Panc1 (cell line): ENCODE data around the gene XPNPEP3.
A peak's percentile ranks its signal among the peaks of the same experiment; 100 is the strongest.

Experiments
- CTCF ChIP-seq: fragments of 450-650 bp; IDR thresholded peaks from 2 replicates; pipeline ENCODE4 v1.5.1; 2017; ENCODE audit warnings: mild to moderate bottlenecking
- POLR2AphosphoS5 ChIP-seq: IDR thresholded peaks from 2 replicates; pipeline ENCODE4 v1.6.1; 2012; ENCODE audit warnings: mild to moderate bottlenecking, low read depth, low read length, moderate library complexity
- REST ChIP-seq, 2 experiments: IDR thresholded peaks; 2 replicates each; pipeline ENCODE4 v1.6.1; 2011 to 2012; ENCODE audit warnings: low read depth in 2 of 2, control low read depth in 1 of 2, low read length in 1 of 2, mild to moderate bottlenecking in 1 of 2, moderate library complexity in 1 of 2; ENCODE audit not compliant: insufficient read depth in 1 of 2
- SIN3A ChIP-seq: IDR thresholded peaks from 2 replicates; pipeline ENCODE4 v1.6.1; 2012; ENCODE audit warnings: low read depth, mild to moderate bottlenecking, low read length, moderate library complexity, borderline replicate concordance; ENCODE audit not compliant: insufficient read depth

GRCh38 chr22:40898850-40899357 is 42.0 kb downstream of the XPNPEP3 start:
- TF ChIP-seq POLR2AphosphoS5 (no peak), CTCF (peak; percentile 57), REST (IDR thresholded peaks at IDR 0.05; ENCODE audit: insufficient read depth in 1 of 2, low read depth in 2 of 2, low read length in 1 of 2) (no peak), SIN3A (no peak)
